Endothelial cell (in vitro differentiated cells): ENCODE results near the gene GNAO1. TPM values are rescaled to one million over a fixed set of nuclear protein-coding genes. Genes with fewer than 3 reads are reported as not detected.

Experiments used
- DNase-seq: peaks from one replicate; pipeline ENCODE4 v3.0.0; 2021; ENCODE audit warnings: low spot score
- H3K27ac Mint-ChIP-seq: one replicate; pipeline ENCODE4 v1.8.0; 2021; ENCODE audit warnings: mixed read lengths, inconsistent platforms; ENCODE audit not compliant: unreplicated experiment
- H3K27me3 Mint-ChIP-seq: one replicate; pipeline ENCODE4 v1.8.0; 2021; ENCODE audit warnings: mild to moderate bottlenecking, moderate library complexity, mixed read lengths, inconsistent platforms; ENCODE audit not compliant: unreplicated experiment
- H3K36me3 Mint-ChIP-seq: one replicate; pipeline ENCODE4 v1.8.0; 2021; ENCODE audit warnings: mild to moderate bottlenecking, low read depth, mixed read lengths, inconsistent platforms; ENCODE audit not compliant: unreplicated experiment
- H3K4me1 Mint-ChIP-seq: one replicate; pipeline ENCODE4 v1.8.0; 2021; ENCODE audit warnings: mild to moderate bottlenecking, mixed read lengths, inconsistent platforms; ENCODE audit not compliant: unreplicated experiment
- H3K4me3 Mint-ChIP-seq: one replicate; pipeline ENCODE4 v1.8.0; 2021; ENCODE audit warnings: mild to moderate bottlenecking, mixed read lengths, inconsistent platforms; ENCODE audit not compliant: unreplicated experiment
- H3K9me3 Mint-ChIP-seq: one replicate; pipeline ENCODE4 v1.8.0; 2021; ENCODE audit warnings: mixed read lengths, inconsistent platforms; ENCODE audit not compliant: unreplicated experiment
- CTCF ChIP-seq: fragments of 200-600 bp; sonication (generic); IDR thresholded peaks from one replicate; pipeline ENCODE4 v1.5.0; 2021; ENCODE audit warnings: antibody characterized with exemption; ENCODE audit not compliant: unreplicated experiment
- total RNA-seq: library from RNA; stranded (reverse); fragmentation: NEBNext Ultra II Directional; extraction: Animal tissue kit (Norgen Biotek cat#: 25700); gene quantifications from one replicate; pipeline ENCODE4 v1.2.1, GENCODE V29; 2021; ENCODE audit not compliant: unreplicated experiment

Gene GNAO1
- total RNA-seq, 1 donor from 2014 or later, result 0.69 TPM

- no peak overlapping the region for H3K27ac Mint-ChIP-seq
- H3K36me3 Mint-ChIP-seq, result no peaks in the 10 kb centered on the region
Observed at GRCh38 chr16:56349086-56349415, 157.8 kb downstream of the GNAO1 start.

GRCh38 chr16:56349711-56350161, 158.4 kb downstream of the GNAO1 start:
- H3K4me3 Mint-ChIP-seq, result no peak overlapping the region
- TF ChIP-seq CTCF, result no peak
- H3K27me3 Mint-ChIP-seq, result peaks cover 16% of the 10 kb centered on the region
- no peaks in the 10 kb centered on the region for H3K36me3 Mint-ChIP-seq
- H3K4me1 Mint-ChIP-seq, result peaks cover 2% of the 10 kb centered on the region
- no peaks in the 10 kb centered on the region for H3K9me3 Mint-ChIP-seq
- H3K27ac Mint-ChIP-seq, result no peak overlapping the region
- DNase-seq, result no peak

More at GRCh38 chr16:56349086-56349415, 157.8 kb downstream of the GNAO1 start:
- no peaks in the 10 kb centered on the region for H3K4me1 Mint-ChIP-seq
- TF ChIP-seq CTCF, result no peak
- no peak overlapping the region for H3K4me3 Mint-ChIP-seq
- H3K27me3 Mint-ChIP-seq, result peaks cover 14% of the 10 kb centered on the region
- DNase-seq, result no peak
- no peaks in the 10 kb centered on the region for H3K9me3 Mint-ChIP-seq

GRCh38 chr16:56350491-56351405, 159.5 kb downstream of the GNAO1 start:
- TF ChIP-seq CTCF, result no peak
- Mint-ChIP-seq H3K36me3 (no peaks in the 10 kb centered on the region), H3K4me3 (no peak overlapping the region), H3K27ac (no peak overlapping the region), H3K9me3 (no peaks in the 10 kb centered on the region), H3K4me1 (peaks cover 10% of the 10 kb centered on the region), H3K27me3 (peaks cover 16% of the 10 kb centered on the region)
- no peak for DNase-seq

GRCh38 chr16:56351481-56351880, 160.2 kb downstream of the GNAO1 start:
- Mint-ChIP-seq H3K36me3 (no peaks in the 10 kb centered on the region), H3K9me3 (no peaks in the 10 kb centered on the region), H3K27me3 (peaks cover 16% of the 10 kb centered on the region), H3K27ac (no peak overlapping the region), H3K4me3 (no peak overlapping the region), H3K4me1 (peaks cover 14% of the 10 kb centered on the region)
- no peak for TF ChIP-seq CTCF
- no peak for DNase-seq
